Activated naive CD4-positive, alpha-beta T cell treated with anti-CD3 and anti-CD28 coated beads for 36 hours (primary cell): ENCODE results near the gene MIEF1. TPM values are rescaled to one million over a fixed set of nuclear protein-coding genes. Genes with fewer than 3 reads are reported as not detected.
"Not testable (repeated sequence)": the region's sequence is repeated elsewhere in the genome, so short reads cannot be mapped to it uniquely, and the experiment has no call there.

Source experiments
- CTCF ChIA-PET: fragments of 350-600 bp; sonication (Branson Sonifier 250); formaldehyde crosslinking; loops from one replicate; lab custom pipeline; 2021; ENCODE audit warnings: antibody characterized with exemption; lab: Charles Lee
- DNase-seq: peaks from one replicate; pipeline ENCODE4 v3.0.0-alpha.2; 2020
- H3K27ac Mint-ChIP-seq: one replicate; pipeline ENCODE4 v1.8.0; 2021; ENCODE audit warnings: mild to moderate bottlenecking, mixed read lengths
- H3K27me3 Mint-ChIP-seq: one replicate; pipeline ENCODE4 v1.8.0; 2021; ENCODE audit warnings: low read depth, mixed read lengths
- H3K36me3 Mint-ChIP-seq: one replicate; pipeline ENCODE4 v1.8.0; 2021; ENCODE audit warnings: low read depth, mixed read lengths
- H3K4me1 Mint-ChIP-seq: one replicate; pipeline ENCODE4 v1.8.0; 2021; ENCODE audit warnings: low read depth, mixed read lengths
- H3K4me3 Mint-ChIP-seq: one replicate; pipeline ENCODE4 v1.8.0; 2021; ENCODE audit warnings: mild to moderate bottlenecking, moderate library complexity, mixed read lengths
- H3K9me3 Mint-ChIP-seq: one replicate; pipeline ENCODE4 v1.8.0; 2021; ENCODE audit warnings: mixed read lengths
- intact Hi-C: fragments of 100-400 bp; cut with micrococcal nuclease; formaldehyde crosslinking; loops from one replicate; pipeline ENCODE4 v1.15.1; 2023
- total RNA-seq, 2 experiments: library from RNA; stranded (reverse); gene quantifications; one replicate each; pipeline ENCODE4 v1.2.3, GENCODE V29; 2021

Gene MIEF1
- total RNA-seq, 2 experiments from 2014 or later: 33.3 to 35.1 TPM

DNA sequence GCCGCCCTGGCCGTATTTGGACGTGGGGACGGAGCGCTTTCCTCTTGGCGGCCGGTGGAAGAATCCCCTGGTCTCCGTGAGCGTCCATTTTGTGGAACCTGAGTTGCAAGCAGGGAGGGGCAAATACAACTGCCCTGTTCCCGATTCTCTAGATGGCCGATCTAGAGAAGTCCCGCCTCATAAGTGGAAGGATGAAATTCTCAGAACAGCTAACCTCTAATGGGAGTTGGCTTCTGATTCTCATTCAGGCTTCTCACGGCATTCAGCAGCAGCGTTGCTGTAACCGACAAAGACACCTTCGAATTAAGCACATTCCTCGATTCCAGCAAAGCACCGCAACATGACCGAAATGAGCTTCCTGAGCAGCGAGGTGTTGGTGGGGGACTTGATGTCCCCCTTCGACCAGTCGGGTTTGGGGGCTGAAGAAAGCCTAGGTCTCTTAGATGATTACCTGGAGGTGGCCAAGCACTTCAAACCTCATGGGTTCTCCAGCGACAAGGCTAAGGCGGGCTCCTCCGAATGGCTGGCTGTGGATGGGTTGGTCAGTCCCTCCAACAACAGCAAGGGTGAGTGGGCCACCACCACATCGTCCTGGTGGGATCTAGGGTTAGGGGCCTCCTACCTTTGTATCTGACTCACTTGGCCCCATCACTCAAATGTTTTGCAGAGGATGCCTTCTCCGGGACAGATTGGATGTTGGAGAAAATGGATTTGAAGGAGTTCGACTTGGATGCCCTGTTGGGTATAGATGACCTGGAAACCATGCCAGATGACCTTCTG lies 19.2 kb downstream of the MIEF1 start:
- CTCF ChIA-PET: interaction anchor here (2.1 kb wide), 1 partner anchor 8 kb away, joined by 11 read pairs; no protein-coding TSS in a partner anchor
- not testable (repeated sequence) for H3K27me3 Mint-ChIP-seq, DNase-seq, H3K9me3 Mint-ChIP-seq
- Mint-ChIP-seq H3K4me3 (peak overlapping the region; percentile 83), H3K27ac (peak overlapping the region; percentile 95), H3K4me1 (peaks cover 64% of the 10 kb centered on the region), H3K36me3 (peaks cover 47% of the 10 kb centered on the region)
- intact Hi-C loops: loop anchor here (2.0 to 5.0 kb wide), 4 partner anchors 132 to 649 kb away; partner anchors contain the start of gene CBX6

DNA sequence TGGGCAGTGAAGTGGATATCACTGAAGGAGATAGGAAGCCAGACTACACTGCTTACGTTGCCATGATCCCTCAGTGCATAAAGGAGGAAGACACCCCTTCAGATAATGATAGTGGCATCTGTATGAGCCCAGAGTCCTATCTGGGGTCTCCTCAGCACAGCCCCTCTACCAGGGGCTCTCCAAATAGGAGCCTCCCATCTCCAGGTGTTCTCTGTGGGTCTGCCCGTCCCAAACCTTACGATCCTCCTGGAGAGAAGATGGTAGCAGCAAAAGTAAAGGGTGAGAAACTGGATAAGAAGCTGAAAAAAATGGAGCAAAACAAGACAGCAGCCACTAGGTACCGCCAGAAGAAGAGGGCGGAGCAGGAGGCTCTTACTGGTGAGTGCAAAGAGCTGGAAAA lies 20.0 kb downstream of the MIEF1 start:
- Mint-ChIP-seq H3K4me3 (peak overlapping the region; percentile 83), H3K27ac (peak overlapping the region; percentile 95), H3K36me3 (peaks cover 47% of the 10 kb centered on the region), H3K4me1 (peaks cover 62% of the 10 kb centered on the region)
- H3K9me3 Mint-ChIP-seq, DNase-seq, H3K27me3 Mint-ChIP-seq: not testable (repeated sequence)
- CTCF ChIA-PET: interaction anchor here (0.5 to 11.1 kb wide), 3 partner anchors 20 to 349 kb away, joined by 3 to 208 read pairs (median 4); partner anchors contain the start of gene MIEF1
- intact Hi-C loops: loop anchor here (5.0 kb wide), 1 partner anchor 650 kb away; the partner anchor contains the start of gene CBX6

DNA sequence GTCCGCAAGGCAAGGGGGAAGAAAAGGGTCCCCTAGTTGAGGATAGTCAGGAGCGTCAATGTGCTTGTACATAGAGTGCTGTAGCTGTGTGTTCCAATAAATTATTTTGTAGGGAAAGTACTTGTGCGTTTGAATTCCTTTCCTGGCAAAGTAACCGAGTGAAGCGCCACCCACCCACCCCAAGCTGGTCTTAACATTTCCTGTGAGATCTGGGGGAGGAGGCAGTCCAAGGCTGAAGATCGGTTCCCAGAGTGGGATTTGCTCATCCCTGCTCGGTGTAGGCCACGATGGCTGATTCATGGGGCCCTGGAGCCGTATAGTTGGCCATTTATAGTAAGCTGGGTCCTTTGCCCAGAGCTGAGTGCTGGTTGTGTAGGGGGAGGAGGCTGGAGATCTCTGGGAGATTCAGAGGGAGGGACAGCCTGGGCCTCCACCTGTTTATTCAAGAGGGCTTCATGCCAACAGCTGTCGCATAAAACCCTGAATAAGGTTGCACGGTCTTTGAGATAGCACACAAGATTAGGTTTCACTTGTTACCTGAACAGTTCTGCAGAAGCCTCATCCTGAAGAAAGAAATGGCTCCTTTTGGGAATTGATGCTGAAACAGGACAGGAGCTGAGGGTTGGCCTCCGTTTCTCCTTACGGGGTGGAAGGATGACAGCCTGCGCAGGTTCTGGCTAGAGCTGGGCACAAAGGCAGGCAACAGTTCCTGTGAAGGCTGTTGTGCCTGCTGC lies 20.6 kb downstream of the MIEF1 start:
- DNase-seq: peak; percentile 52
- peaks cover 63% of the 10 kb centered on the region for H3K4me1 Mint-ChIP-seq
- peak overlapping the region; percentile 95 for H3K27ac Mint-ChIP-seq
- H3K36me3 Mint-ChIP-seq: peaks cover 49% of the 10 kb centered on the region
- peaks cover 2% of the 10 kb centered on the region for H3K27me3 Mint-ChIP-seq
- CTCF ChIA-PET: interaction anchor here (0.5 to 11.1 kb wide), 5 partner anchors 8 to 502 kb away, joined by 3 to 208 read pairs (median 4); partner anchors contain the start of gene MIEF1
- no peaks in the 10 kb centered on the region for H3K9me3 Mint-ChIP-seq
- H3K4me3 Mint-ChIP-seq: peak overlapping the region; percentile 83
- intact Hi-C loops: loop anchor here (5.0 kb wide), 1 partner anchor 650 kb away; the partner anchor contains the start of gene CBX6

DNA sequence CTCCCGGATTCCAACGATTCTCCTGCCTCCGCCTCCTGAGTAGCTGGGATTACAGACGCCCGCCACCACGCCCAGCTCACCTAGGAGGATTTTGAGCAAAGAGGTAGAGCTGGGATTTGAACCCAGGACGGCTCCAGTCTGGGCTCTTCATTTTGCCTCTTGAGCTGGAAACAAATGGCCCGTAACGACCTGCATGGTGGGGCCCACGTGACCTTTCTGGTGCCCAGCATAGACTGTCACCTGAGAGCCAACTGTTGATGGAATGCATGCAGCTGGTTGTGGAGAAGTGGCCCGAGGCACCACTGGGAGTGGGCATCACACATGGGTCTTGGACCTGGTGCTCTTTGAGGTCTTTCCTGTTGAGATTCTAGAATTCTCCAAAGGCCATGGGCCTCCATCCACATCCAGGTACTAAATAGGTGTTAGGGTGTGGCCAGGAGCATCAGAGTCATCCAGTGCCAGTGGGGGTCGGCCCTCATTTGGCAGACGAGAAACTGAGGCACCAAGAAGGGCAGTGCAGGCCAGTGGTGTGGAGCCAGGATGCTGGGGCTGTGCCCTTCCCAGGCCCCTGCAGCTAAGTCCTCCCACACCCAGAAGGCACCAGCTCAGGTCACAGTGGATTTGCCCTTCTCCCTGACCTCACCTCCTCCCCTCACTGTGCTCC lies 22.1 kb downstream of the MIEF1 start:
- Mint-ChIP-seq H3K27ac (peak overlapping the region; percentile 92), H3K4me1 (peaks cover 68% of the 10 kb centered on the region), H3K4me3 (peak overlapping the region; percentile 34), H3K27me3 (peaks cover 2% of the 10 kb centered on the region), H3K36me3 (peaks cover 54% of the 10 kb centered on the region), H3K9me3 (no peaks in the 10 kb centered on the region)
- no peak for DNase-seq
- intact Hi-C loops: loop anchor here (5.0 kb wide), 1 partner anchor 652 kb away; the partner anchor contains the start of gene CBX6
- CTCF ChIA-PET: interaction anchor here (2.0 to 11.1 kb wide), 2 partner anchors 10 to 30 kb away, joined by 9 to 208 read pairs; no protein-coding TSS in a partner anchor

DNA sequence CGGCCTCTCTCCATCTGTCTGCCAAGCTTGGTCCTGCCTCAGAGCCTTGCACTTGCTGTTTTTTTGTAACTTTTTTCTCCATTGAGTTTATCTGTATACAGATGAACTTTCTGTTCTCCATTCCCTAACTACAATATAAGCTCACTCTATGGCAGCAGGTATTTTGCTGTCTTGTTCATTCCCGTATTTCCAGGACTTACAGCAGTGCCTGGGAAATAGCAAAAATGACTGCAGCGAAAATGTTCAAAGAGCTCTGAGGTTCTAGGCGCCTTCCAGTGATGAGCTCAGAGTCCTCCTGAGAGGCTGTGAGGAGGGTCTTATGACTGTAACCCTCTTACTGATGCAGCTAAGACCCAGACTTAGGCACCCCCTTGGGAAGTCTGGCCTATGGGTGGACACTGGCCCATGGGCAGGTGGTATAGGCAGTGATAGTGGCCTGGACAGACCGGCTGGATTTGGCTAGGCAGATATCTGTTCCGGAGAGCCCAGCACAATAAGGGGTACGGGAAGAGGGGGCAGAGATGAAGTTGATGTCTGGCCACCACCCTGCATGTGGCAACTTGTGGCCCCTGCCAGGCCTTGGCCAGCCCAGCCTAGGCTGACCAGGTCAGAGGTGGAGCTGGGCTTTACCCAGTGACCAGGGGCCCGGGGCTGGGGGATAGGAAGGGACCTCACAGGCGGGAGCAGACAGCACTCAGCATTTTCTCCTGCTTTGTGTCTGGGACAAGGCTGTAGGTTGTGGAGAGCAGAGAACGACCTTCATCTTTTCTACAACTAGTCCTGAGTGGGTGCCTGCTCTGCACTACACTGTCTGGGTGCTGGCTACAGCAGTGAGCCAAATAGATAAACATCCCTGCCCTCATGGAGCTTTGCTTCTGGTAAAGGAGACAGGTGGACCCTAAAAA lies 22.9 kb downstream of the MIEF1 start:
- H3K27ac Mint-ChIP-seq: peak overlapping the region; percentile 92
- H3K4me3 Mint-ChIP-seq: peak overlapping the region; percentile 34
- peaks cover 75% of the 10 kb centered on the region for H3K4me1 Mint-ChIP-seq
- H3K27me3 Mint-ChIP-seq: peaks cover 2% of the 10 kb centered on the region
- no peak for DNase-seq
- CTCF ChIA-PET: interaction anchor here (2.0 to 11.1 kb wide), 2 partner anchors 11 to 31 kb away, joined by 9 to 208 read pairs; no protein-coding TSS in a partner anchor
- H3K9me3 Mint-ChIP-seq: no peaks in the 10 kb centered on the region
- peaks cover 57% of the 10 kb centered on the region for H3K36me3 Mint-ChIP-seq
- intact Hi-C loops: loop anchor here (5.0 kb wide), 1 partner anchor 653 kb away; the partner anchor contains the start of gene CBX6

DNA sequence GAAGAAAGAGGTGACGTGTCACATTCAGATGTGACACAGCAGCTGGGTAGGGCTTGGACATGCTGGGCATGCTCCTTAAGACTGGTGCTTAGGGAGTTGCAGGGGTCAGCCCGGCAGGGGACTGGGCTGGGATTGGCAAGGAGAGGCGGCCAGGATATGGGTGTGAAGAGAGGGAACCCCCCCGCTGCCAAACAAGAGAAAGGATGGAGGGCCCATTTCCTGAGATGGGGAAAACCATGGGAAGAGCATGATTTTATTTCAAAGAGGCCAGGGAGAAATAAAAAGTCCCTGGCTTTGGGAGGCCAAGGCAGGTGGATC lies 23.5 kb downstream of the MIEF1 start:
- Mint-ChIP-seq H3K4me3 (no peak overlapping the region), H3K27ac (peak overlapping the region; percentile 92), H3K4me1 (peaks cover 81% of the 10 kb centered on the region), H3K9me3 (no peaks in the 10 kb centered on the region), H3K27me3 (no peaks in the 10 kb centered on the region), H3K36me3 (peaks cover 58% of the 10 kb centered on the region)
- DNase-seq: no peak
- intact Hi-C loops: no loop called here
- CTCF ChIA-PET: interaction anchor here (11.1 kb wide), 1 partner anchor 31 kb away, joined by 208 read pairs; no protein-coding TSS in a partner anchor

DNA sequence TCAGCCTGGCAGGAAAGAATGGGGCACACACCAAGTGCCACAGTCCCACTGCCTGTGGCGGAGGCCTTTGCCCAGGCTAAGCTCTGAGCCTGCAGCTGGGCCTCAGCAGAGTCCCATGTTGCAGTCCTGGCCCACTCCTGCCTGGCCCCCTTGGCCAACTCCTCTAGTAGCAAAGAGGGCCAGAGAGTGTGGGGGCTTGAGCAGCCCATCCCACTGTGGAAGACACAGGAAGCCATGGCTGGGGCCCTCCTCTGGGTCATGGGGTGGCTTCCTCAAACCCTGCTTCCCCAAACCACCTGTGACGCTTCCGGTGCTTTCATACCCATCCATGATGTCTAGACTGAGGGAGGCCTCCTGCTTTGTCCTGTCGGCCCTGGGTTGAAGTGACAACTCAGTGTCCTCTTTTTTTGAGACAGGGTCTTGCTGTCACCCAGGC lies 24.7 kb downstream of the MIEF1 start:
- H3K9me3 Mint-ChIP-seq: no peaks in the 10 kb centered on the region
- CTCF ChIA-PET: interaction anchor here (0.6 to 11.1 kb wide), 6 partner anchors 9 to 186 kb away, joined by 3 to 208 read pairs (median 3); no protein-coding TSS in a partner anchor
- DNase-seq: peak; percentile 61

DNA sequence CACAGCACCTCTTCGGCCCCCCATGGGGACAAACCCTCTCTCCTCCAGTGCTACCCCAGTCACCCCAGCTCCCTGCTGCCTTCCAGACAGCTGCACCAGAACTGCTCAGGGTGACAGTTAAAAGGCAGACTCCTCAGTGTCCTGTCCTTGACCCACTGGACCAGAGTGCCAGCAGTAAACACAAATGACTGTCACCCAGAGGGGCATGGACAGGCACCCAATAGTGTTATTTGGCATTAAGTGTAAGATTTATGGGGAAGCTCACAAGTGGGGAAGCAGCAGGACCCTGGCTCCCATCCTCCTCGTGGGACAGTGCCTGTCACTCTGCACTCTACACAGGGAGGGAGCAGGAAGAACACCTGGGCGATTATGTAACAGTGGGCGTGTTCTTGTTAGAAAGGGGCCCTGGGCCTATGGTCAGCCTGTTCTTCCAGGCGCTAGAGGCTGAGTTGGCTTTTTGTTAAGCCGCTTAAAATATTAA lies 25.4 kb downstream of the MIEF1 start:
- DNase-seq: no peak
- peaks cover 84% of the 10 kb centered on the region for H3K4me1 Mint-ChIP-seq
- intact Hi-C loops: no loop called here
- H3K27me3 Mint-ChIP-seq: no peaks in the 10 kb centered on the region
- H3K4me3 Mint-ChIP-seq: no peak overlapping the region
- H3K36me3 Mint-ChIP-seq: peaks cover 45% of the 10 kb centered on the region
- CTCF ChIA-PET: interaction anchor here (0.6 to 11.1 kb wide), 7 partner anchors 27 to 356 kb away, joined by 3 to 208 read pairs (median 4); partner anchors contain the start of gene TAB1
- no peaks in the 10 kb centered on the region for H3K9me3 Mint-ChIP-seq
- H3K27ac Mint-ChIP-seq: peak overlapping the region; percentile 92

More for the DNA sequence above, 24.7 kb downstream of the MIEF1 start:
- Mint-ChIP-seq H3K36me3 (peaks cover 52% of the 10 kb centered on the region), H3K4me3 (no peak overlapping the region), H3K4me1 (peaks cover 90% of the 10 kb centered on the region), H3K27me3 (no peaks in the 10 kb centered on the region), H3K27ac (peak overlapping the region; percentile 92)
- intact Hi-C loops: no loop called here

DNA sequence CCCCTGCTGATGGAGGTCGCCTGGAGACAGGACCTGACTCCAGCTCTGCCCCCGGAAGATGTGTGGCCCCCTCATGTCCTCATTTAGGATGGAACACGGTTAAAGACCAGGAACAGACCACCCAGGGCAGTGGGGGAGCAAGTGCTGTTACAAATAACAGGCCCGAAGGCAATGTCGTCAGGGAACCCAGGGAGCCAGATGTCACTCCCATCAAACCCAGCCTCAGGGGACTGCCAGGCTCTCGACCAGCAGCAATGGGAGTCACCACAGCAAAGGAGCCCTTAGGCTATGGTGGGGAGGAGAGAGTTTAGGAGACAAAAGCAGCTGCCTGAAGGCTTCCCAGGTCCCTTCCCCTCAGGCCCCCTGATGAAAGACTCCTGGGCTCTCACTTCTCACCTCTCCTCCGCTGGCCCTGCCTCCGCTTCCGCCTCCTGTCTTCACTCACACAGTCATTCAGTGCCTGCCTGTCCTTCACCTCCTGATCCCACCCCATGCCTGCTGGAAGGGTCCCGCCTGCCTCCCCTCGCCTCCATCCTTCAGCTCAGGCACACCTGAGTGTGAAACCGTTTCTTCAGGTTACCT lies 26.1 kb downstream of the MIEF1 start:
- intact Hi-C loops: loop anchor here (2.0 kb wide), 2 partner anchors 25 to 129 kb away; partner anchors contain the start of genes MIEF1 and TAB1
- Mint-ChIP-seq H3K36me3 (peaks cover 40% of the 10 kb centered on the region), H3K27me3 (no peaks in the 10 kb centered on the region), H3K4me1 (peaks cover 79% of the 10 kb centered on the region), H3K4me3 (peak overlapping the region; percentile 22), H3K9me3 (no peaks in the 10 kb centered on the region), H3K27ac (peak overlapping the region; percentile 92)
- CTCF ChIA-PET: interaction anchor here (0.8 to 11.1 kb wide), 18 partner anchors 8 to 508 kb away, joined by 3 to 208 read pairs (median 6); partner anchors contain the start of genes ATF4, MIEF1 and TAB1
- no peak for DNase-seq
